Stimulated activated CD4-positive, alpha-beta T cell treated with anti-CD3 and anti-CD28 coated beads, Interleukin-2, amount 100 ng/mL, for 48 hours (primary cell): ENCODE measurements around the gene BEST3.

Experiments used
- DNase-seq, 2 donors: peaks; one replicate each; pipeline ENCODE4 v3.0.0-alpha.2; 2020

Gene BEST3

DNA sequence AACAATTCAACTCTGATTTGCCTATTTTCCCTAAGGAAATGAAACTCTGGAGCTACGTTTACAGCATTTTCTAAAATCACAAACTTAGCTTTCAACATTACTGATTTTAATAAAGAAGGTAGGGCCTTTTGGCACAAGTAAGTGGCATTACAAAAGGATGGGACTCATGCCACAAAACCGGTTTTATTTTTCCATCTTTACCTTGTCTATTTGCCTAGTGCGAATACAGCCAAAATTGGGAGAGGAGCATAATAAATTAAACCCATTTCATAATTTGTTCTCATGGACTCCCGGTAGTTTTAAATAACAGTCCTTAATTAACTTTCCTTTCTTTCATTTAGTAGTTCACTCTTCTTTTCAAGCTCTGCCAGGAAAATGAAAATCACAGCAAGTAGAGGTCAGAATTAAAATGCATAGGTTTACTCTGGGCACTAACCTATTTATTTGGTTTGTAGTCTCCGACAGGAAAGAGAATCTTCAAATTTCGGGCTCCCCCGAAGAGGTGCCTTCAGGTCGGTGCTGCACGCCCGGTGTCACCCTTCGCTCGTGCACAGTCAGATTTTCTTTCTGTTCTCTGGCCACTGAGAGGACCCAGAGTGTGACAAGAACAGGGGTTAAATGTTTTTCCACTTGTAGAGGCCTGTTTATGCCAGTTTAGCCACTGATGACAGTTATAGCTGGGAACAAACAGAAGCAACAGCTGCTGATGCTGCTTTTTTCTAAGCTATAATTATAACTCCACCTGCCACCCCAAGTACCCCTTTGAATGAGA, at the start of gene BEST3:
BEST3 (minus strand) TSS at position 535 of the 772 bp plus-strand sequence. CDS start 1,505 bp downstream, outside the sequence.
- DNase-seq: no peak

DNA sequence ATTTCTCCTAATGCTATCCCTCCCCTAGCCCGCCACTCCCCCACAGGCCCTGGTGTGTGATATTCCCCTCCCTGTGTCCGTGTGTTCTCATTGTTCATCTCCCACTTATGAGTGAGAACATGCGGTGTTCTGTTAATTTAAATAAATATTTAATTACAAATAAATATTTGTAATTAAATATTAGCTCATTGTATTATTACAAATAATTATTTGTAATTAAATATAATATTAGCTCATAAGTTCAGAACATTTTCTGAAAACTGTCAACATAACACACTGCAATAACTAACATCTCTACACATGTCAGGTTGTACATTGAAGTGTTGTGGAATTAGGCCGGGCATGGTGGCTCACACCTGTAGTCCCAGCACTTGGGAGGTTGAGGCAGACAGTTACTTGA, 45.0 kb upstream of the BEST3 start:
- no peak for DNase-seq

DNA sequence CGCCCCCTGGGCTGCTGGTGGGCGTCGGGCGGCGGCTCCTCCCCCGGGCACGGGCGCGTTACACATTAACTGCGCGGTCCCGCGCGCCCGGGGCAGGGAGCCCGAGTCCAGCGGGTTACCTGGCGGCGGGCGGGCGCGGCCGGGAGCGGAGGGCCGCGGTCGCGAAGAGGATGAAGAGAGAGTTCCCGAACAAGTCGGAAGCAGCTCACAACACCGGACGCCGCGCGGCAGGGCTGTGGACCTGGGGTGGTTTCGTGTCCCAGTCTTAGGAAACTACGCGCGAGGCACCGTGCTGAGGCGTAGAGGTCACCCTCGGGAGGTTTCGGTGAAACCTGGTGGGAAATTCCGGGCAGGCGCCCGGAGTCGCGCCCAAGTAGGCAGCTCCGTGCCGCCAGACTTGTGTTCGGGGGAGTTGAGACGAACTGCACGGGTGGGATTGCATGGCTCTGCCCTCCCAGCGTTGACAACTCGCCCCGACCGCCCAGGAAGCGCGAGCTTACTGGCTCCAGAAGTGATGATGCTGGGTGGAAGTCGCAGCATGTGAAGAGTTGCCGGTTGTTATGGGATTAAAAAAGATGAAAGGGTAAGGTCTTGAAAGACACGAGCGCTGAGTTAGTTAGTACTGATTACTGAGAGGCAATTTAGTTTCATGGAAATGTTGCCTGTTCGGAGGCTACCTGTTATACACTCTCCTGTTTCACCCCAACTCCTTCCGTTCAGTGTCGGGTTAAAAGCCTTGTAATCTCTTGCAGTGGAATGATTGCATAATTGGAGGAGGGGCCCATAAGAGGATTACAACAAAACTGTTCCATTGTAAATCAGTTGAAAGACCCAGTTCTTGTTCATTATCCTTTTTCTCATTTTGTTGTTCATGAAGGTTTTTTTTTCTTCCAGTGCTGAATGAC, 40.4 kb upstream of the BEST3 start:
- DNase-seq: peak; percentile 33 to 43

DNA sequence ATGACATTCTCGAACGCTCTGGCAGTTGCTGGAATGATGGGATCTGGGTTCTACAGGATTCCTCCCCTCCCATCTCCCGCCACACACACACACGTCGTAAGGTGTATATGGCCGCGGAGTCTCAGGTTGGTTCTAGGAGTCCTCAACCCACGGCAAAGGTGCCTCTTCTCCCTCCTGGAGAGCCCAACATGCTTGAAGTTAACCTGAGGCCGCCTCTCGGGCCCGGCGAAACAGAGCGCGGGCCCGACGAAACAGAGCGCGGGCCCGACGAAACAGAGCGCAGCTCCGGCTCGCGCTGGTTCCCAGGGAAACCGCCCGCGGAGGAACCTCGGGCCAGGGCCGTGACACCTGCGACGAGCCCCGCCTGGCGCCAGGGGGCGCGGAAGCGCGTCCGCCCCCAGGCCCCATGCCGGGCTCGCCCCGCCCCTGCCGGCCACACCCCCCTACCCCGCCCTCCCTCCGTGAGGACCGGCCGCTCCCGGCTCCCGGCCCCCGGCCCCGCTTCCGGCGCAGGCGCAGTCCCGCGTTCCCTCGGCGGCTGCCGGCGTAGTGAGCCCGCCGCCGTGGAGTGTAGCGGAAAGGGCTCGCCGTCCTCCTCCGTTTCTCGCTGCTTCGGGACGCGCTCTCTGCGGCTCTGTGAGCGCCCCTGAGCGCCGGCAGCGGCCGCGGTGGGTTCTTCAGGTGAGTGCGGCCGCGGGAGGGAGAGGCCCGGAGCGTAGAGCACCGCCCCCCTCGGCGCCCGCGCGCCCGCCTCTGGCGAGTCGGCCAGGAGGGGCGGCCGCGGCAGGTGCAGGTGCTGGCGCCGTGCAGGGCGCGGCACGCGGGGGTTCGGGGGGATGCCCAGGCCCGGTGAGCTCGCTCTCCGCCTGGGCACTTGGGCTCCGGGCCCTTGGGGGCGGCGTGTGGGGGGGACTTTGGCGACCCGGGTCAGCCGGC, 39.5 kb upstream of the BEST3 start, which contains the start of gene RAB3IP:
RAB3IP (plus strand) TSS at position 510 of the 936 bp plus-strand sequence. CDS start 16,549 bp downstream, outside the sequence.
- DNase-seq: peak; percentile 93 to 94

DNA sequence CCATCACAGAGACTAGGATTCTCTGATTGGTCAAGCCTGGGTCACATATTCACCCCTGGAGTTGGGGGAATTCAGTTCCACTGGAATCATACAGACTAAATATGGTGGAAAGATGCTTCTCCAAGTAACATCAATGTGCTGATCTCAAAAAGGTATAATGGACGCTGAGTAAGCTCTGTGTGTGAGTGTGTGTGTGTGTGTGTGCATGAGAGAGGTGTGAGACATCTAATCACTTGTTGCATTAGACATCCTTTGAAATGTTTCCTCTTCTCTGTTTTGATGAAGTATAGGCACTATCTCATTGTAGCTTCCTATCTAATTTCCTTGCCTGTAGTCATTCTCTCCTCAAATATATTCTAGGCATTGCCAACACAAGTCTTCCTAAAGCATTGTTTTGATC, 34.5 kb upstream of the BEST3 start:
- DNase-seq: no peak

DNA sequence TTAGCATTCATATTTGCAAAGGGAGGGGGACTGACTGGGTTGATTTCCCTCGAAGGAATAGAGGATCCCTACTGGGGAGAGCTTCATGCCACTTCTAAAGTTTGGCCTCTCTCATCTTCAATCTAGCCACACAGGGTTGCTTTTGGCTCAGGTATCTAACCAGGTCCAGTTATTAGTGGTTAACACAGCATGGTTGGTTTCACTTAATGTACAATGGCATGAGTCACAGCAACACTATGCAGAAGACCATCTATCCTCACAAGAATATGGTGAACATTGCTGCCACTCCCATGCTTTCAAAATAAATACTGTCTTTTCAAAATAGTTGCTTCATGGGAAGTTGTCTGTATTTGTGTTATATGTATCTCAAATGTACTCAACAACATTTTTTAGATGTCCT, 33.0 kb upstream of the BEST3 start:
- DNase-seq: no peak

DNA sequence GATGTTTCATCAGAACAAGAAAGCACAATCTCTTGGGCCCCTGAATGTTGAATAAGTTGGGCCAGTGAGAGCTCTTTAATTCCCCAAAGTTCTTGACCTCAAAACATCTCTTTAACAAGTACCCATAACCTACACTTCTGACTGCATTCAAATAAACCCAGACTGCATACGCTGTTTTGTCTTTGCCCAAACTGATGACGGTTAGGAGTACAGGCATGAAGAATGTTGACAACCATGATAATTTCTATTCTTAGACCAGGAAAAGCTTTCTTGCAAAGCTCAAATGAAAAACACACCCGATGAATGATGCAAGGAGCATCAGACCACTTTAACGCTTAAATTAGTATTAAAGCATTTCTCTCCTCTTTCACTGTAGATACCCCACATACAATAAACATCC, 27.8 kb upstream of the BEST3 start:
- no peak for DNase-seq

DNA sequence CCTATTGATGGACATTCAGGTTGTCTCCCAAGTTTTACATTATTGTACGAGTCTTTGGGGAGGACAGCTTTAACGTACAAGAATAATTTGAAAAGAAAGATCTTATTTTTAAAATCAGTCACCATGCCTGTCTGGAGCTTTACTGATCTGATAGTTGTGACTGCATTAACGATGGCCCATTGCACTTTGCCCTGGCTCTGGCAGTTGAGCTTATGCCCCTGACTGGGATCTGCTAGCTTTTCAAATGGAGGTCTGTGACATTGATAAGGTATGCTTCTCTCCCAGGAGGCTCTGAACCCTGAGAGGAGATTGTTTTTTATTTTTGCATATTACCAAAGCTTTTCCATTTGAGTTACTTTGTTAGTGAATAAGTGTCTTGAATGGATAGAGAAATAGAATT, 21.6 kb upstream of the BEST3 start:
- DNase-seq: no peak

DNA sequence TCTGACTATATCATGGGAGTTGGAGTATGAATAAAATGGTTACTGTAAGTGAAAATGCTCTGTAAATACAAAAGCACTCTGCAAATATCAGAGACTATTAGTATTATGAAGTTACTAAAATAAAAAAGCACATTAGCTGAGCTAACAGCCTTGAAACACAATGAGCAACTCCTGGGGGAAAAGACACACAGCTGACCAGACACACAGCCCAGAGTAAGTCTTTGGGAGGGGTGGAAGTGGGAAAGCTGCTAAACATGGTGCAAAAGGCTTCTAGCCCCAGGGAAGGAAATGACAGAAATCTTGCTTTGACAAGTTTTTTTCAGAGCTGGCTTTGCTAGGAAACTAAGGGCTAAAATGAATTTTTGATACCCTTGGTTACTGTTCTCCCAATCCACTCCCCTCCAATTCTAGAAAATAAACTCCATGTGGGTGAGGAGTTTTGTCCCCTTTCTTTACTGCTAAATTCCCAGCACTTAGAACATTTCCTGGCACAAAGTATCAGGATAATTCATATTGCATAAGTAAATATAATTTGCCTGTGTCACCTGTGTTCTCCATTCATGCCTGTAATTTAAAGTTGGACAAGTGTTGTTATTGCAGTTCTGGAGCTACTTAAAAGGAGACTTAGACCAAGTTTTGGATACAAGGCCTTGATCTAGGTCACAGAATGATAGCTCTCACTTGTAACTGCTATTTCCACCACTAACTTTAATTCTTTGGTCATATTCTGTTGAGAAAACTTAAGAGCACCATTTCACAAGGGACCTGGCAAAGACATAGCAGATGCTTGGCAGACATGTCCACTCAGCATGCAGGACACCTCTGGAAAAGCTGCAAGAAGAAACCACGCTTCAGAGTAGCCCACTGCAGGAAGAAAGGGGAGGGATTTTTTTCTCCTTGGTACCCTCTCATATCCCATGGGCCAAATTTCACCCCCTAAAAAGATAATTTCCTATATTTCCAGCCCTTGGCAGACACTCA, 20.5 kb upstream of the BEST3 start:
- DNase-seq: no peak

DNA sequence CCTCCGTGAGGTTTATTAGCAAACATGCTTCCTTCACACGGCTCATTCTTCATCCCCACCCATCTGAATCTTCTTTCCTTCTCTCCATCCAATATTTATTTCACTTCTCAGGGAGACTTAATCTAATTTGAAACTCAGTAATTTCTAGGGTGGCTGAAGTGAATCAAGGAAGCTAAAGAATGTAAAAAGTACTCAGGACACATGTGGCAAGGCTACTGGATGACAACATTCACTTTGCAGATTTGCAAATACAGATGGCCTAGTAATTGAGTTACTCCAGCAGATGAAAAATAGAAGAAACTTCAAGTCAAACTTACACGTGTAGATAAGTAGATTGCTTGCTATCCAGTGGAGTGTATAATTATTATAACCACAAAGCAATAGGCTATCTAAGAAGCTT, 15.4 kb upstream of the BEST3 start:
- DNase-seq: no peak

DNA sequence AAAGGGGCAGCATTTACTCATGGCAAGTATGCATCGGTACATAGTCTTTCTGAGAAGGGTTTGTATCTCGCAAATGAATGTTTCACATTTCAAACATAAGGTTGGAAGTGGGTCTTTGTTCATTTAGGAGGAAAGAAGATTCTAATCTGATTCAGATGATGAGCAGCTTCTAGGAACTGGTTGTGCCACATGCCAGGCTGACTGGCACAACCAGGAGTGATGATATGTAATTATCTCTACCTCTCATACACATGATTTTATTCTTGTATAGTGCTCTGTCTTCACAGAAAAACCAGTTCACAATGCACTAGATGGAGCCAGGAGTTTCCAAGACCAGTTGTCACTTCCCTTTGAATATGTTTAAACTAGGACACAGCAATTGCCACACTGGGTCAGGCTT, 13.7 kb upstream of the BEST3 start:
- no peak for DNase-seq

DNA sequence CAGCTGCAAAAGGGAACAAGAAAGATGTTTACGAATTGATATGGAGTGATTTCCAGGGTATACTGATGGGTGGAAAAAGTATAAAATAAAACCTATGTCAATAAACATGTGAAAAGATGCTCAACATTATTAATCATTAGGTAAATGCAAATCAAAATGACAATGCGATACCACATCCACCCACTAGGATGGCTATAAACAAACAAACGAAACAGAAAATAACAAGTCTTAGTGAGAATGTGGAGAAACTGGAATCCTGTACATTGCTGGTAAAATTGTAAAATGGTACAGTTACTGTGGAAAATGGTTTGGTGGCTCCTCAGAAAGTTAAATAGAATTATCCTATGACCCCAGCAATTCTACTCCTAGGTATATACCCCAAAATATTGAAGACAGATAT, 9.5 kb upstream of the BEST3 start:
- DNase-seq: no peak

DNA sequence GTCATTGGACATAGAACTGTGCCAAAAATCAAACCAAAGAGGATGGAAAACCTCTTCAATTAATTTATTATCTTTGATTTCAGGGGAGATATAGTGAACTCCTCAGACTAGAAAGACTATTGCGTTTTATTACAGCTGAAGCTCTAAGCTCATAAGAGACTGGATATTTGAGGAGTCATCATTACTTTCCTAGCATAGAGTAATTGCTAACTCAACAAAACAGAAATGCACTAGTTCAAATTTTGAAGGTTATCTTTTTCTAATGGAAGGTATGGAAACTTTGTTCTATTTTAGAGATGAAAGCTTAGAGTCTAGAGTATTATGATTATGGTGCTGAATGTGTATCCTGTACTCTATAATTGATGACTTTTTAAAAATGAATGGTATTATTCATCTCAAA, 5.3 kb upstream of the BEST3 start:
- no peak for DNase-seq

DNA sequence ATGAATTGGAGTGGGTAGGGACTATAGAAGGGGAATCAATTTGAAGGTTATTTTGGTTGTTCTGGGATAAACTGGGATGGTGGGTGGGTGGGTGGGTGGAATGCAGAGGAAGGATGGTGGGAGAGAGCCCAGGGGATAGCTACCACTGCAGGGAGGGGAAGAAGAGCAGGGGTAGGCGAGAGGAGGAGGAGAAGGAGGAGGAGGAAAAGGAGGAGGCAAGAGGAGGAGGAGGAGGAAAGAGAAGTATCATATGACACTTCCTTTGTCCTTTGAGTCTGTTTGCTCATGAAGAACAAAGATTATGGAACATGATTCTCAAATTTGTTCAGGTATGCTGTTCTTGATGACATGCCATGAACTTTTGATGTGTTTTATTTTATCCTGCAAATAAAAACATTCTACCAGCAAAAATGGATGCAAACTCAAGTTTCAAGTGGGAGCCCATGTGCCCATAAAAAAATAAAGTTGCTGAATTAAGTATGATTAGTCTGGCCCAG, 4.1 kb upstream of the BEST3 start:
- no peak for DNase-seq

DNA sequence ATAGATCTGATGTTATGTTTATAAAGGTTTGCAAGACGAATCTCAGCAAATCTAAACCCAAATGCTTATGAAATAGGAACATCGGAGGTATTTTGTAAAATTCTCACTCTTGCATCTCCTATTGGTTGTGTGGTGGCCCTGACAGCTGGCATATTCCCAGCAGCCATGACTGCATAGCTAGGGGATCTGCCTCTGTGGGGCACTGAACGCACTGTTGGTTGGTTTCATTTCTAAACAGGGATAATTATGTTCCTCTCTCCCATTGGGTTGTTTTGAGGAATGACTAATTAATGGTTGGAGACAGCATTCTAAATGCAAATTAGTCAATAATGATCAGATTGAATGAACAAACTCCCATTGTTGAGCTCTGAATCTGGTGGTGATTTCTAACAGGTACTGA, 2.7 kb upstream of the BEST3 start:
- DNase-seq: no peak

DNA sequence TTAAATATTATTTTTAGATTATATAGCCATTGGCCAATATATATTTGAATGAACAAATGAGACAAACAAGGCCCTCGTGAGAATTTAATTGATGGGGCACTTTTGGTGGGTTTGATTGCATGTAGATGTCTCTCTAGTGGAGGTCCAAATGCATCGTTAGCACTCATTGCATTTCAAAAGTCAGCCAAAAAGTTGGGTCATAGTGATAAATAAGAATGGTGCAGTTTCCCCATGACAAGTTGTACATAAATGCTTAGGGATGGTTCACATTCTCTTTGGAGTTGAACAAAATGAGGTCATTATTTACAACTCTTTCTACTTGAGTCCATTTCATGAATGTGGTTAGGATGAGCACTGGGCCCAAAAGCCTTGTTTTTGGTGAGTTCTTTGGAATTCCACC, 1.0 kb downstream of the BEST3 start:
- no peak for DNase-seq

DNA sequence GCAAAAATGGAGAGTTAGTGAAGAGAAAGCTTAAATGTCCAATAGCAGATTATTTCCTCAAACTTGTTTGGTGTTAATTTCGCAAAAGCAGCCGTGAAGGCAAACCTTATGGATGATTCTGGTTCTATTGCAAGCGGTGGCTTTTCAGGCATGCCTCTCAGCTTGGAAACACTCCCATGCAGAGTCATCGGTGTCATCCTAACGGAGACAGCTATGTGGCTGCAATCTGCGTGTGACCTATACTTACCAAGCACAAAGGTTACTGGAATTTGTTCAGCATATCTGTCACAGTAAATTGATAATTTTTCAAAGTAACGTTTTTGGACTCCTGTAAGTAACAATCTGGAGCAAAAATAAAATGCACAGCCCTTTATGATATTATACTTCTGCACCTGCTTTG, 5.0 kb downstream of the BEST3 start:
- DNase-seq: no peak

DNA sequence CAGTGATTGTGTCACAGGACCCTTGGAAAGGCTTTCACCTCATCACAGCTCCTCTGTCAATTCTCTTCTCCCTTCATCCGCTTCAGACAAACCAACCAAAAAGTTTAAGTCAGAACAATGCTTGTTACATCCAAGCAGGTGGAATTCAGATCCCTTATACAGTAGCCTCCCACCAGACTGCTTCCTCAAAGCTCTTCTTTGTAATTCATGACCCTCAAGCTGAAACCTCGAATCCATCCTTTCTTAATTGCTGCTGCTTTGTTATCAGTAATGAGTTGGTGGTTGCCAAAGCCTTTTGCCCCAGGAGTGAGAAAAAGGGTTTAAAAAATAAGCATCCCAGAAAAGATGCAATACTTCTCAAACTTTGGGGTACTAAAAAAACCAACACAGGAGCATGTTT, 9.5 kb downstream of the BEST3 start:
- no peak for DNase-seq

DNA sequence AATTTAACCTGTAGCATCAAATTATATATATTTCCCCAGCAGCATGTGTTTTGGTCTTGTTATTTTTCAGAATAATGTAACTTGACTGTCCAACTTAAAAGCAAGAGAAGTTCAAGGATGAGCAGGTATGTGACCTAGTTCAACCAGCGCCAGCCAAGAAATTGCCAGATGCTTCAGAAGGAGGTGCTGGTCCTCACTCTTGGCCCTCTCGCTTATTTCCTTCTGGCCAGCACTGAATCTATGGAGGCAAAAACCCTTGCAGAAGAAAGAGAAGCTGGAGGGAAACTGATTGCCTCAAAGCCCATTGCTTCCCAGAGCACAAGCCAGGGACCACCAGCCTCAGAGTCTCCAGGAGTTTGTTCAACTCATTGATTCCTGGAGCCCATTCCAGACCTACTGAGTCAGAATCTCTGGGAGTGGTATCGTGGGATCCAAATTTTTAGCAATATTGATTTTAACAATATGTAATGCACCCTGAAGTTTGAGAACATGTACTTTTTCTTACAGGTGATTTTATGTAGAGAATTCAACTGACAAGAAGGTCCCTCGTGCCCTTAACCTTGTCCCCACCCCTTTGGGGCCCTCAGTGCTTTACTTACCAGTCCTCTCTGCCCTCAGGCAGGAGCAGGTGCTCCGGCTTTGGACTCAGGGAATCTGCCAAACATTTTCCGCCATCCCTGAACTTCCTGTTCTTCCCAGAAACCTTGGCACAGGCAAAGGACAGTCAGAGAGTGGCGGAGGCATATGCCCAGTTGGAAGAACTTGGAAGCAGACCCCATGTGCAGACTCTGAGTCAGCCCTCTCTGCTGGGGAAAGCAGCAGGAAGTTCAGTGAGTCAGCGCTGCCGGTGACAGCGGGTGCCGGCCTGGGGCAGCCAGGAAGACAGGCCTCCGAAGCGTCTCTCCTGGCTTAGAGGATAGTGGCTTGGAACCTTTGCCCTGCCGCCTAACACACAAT, 10.4 kb downstream of the BEST3 start:
- DNase-seq: peak; percentile 13 to 15

DNA sequence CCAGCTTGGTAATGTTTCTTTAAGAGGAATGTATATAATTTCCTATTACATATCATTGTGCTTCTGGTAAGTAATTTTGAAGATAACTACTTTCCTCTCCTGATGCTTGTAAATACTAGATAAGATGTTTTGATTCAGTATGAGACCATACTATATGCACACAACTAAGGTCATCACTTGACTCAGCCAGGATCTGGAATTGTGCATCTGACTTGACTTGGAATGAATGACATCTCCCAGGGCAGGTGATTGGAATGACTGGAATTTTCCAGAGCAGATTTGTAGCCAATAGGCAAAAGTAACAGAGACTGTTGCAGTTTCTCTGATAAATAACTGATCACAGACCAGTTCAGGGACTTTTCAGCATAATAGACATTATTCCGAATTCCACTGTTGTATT, 11.1 kb downstream of the BEST3 start:
- DNase-seq: no peak
